Right lobe of liver (tissue), 6 donors: ENCODE results near the gene CCNB1. TPM values are rescaled to one million over a fixed set of nuclear protein-coding genes. Genes with fewer than 3 reads are reported as not detected.
"Not testable (repeated sequence)": the region's sequence is repeated elsewhere in the genome, so short reads cannot be mapped to it uniquely, and the experiment has no call there.

Experiments used
- ATAC-seq, 4 donors: fragments of 200-7000 bp; cut with Tn5 transposase; one replicate each; pipeline ENCODE4 v1.9.1; 2020; ENCODE audit warnings: mild to moderate bottlenecking in 4 of 4, moderate library complexity in 4 of 4
- DNase-seq, 3 donors: peaks; one replicate each; pipeline ENCODE4 v3.0.0-alpha.2; 2020
- H3K27ac ChIP-seq, 3 donors: fragments of 200-600 bp; one replicate each; pipeline ENCODE4 v1.8.0; 2022
- H3K27me3 ChIP-seq, 2 donors: fragments of 200-600 bp; one replicate each; pipeline ENCODE4 v1.8.0; 2022
- H3K36me3 ChIP-seq, 4 donors: fragments of 200-600 bp; sonication (generic) in 1 of 4; one replicate each; pipeline versions ENCODE4 v1.5.1 to v1.8.0; 2017 to 2022; ENCODE audit warnings: control low read depth in 1 of 4
- H3K4me1 ChIP-seq, 4 donors: fragments of 200-600 bp; sonication (generic) in 1 of 4; one replicate each; pipeline versions ENCODE4 v1.5.1 to v1.8.0; 2017 to 2022; ENCODE audit warnings: control low read depth in 1 of 4
- H3K4me3 ChIP-seq, 3 donors: fragments of 200-600 bp; one replicate each; pipeline ENCODE4 v1.8.0; 2022
- H3K9me3 ChIP-seq, 4 donors: fragments of 200-600 bp; sonication (generic) in 1 of 4; one replicate each; pipeline versions ENCODE4 v1.5.1 to v1.8.0; 2017 to 2022; ENCODE audit warnings: control low read depth in 1 of 4
- POLR2A ChIP-seq: fragments of 450-650 bp; IDR thresholded peaks from one replicate; pipeline ENCODE4 v1.6.1; 2017; ENCODE audit warnings: antibody characterized with exemption, mild to moderate bottlenecking
- WGBS: methylation state at CpG from one replicate; pipeline ENCODE4 v1.1.6; 2018; ENCODE audit warnings: low coverage, low lambda C conversion rate; ENCODE audit not compliant: insufficient coverage; ENCODE audit errors: missing lambda C conversion rate; 5-methylcytosine and 5-hydroxymethylcytosine counted together
- intact Hi-C, 2 donors: fragments of 100-400 bp; cut with DNase I; formaldehyde crosslinking; loops; one replicate each; pipeline versions ENCODE4 v1.11.2 to v1.14.1; 2022
- total RNA-seq, 6 experiments: library from RNA; depleted of rRNA in 2 of 6; stranded (reverse); fragments of >200 nt in 2 of 6; fragmentation: NEBNext Ultra II Directional in 3 of 6; extraction: Animal tissue kit (Norgen Biotek cat#: 25700) in 3 of 6; gene quantifications; one replicate each; pipeline versions ENCODE4 v1.1.0 to v1.2.4, GENCODE V29; 2016 to 2023
- TF ChIP-seq, protein P1 (sequence below), 4 donors: fragments of 200-600 bp in 3 of 4; fragments of 450-650 bp in 1 of 4; IDR thresholded peaks; one replicate each; pipeline versions ENCODE4 v1.5.1 to v1.8.0; 2016 to 2022; ENCODE audit warnings: antibody characterized with exemption in 4 of 4, mild to moderate bottlenecking in 2 of 4
- donor health status: DM: no; HTN: yes; CAD: no.
- donor health status: DM: no; HTN: no; CAD: no.
- donor health status: DM: no; HTN: no; CAD: no.
- donor health status: DM: no; HTN: yes; CAD: no.
- donor health status: DM: no; HTN: yes; CAD: no.

Gene CCNB1
- total RNA-seq, 6 experiments from 2014 or later, result 1.9 to 5.9 (median 3.7) TPM

DNA sequence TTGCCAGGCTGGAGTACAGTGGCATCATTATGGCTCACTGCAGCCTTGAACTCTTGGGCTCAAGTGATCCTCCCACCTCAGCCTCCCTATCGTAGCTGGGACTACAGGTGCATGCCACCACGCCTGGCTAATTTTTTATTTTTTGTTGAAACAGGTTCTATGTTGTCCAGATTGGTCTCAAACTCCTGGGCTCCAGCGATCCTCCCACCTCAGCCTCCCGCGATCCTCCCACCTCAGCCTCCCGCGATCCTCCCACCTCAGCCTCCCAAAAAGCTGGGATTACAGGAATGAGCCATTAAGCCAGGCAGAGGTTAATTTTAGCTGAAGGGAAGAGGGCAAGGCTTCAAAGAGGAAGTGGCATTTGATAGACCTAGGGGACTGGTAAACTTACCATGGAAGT lies 32.8 kb upstream of the CCNB1 start:
- WGBS, result 76% methylated on average over 7 of the region's 7 CpGs
- DNase-seq (no peak), ATAC-seq (no peak)
- intact Hi-C loops, result no loop called here
- Histone ChIP-seq H3K27me3 (no peaks in the 10 kb centered on the region), H3K9me3 (no peaks in the 10 kb centered on the region), H3K27ac (no peak overlapping the region), H3K4me3 (no peak overlapping the region), H3K4me1 (peaks cover 0 to 2% (median 0%) of the 10 kb centered on the region in 4 donors), H3K36me3 (peaks cover 0 to 14% (median 5%) of the 10 kb centered on the region in 4 donors)
- no peak for TF ChIP-seq POLR2A
- TF ChIP-seq, protein P1, sequence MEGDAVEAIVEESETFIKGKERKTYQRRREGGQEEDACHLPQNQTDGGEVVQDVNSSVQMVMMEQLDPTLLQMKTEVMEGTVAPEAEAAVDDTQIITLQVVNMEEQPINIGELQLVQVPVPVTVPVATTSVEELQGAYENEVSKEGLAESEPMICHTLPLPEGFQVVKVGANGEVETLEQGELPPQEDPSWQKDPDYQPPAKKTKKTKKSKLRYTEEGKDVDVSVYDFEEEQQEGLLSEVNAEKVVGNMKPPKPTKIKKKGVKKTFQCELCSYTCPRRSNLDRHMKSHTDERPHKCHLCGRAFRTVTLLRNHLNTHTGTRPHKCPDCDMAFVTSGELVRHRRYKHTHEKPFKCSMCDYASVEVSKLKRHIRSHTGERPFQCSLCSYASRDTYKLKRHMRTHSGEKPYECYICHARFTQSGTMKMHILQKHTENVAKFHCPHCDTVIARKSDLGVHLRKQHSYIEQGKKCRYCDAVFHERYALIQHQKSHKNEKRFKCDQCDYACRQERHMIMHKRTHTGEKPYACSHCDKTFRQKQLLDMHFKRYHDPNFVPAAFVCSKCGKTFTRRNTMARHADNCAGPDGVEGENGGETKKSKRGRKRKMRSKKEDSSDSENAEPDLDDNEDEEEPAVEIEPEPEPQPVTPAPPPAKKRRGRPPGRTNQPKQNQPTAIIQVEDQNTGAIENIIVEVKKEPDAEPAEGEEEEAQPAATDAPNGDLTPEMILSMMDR (IDR thresholded peaks at IDR 0.05), result no peak

DNA sequence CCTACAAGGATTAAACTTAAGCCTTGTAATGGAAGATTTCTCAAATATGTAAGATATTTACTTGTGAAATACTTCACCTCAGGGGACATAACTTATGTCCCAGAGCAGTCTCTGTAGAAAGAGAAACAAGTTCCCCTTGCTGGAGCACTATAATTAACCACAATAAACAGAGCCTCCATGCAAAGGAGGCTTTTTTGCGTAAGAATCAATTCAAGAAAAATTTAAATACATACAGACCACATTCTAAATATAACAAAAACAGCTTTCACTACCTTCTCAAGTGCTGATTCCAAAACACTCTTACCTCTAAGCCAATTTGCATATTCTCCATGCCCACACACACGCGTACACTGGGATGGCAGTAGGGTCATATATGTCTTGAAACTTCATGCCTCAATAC lies 30.7 kb upstream of the CCNB1 start:
- Histone ChIP-seq H3K27me3 (no peaks in the 10 kb centered on the region), H3K36me3 (peaks cover 0 to 3% (median 0%) of the 10 kb centered on the region in 4 donors), H3K4me3 (no peak overlapping the region), H3K27ac (no peak overlapping the region), H3K4me1 (no peaks in the 10 kb centered on the region), H3K9me3 (no peaks in the 10 kb centered on the region)
- ATAC-seq (no peak), DNase-seq (no peak)
- WGBS, result 83% methylated on average over 3 of the region's 3 CpGs
- intact Hi-C loops, result no loop called here
- TF ChIP-seq, protein P1 (IDR thresholded peaks at IDR 0.05), result no peak
- no peak for TF ChIP-seq POLR2A

DNA sequence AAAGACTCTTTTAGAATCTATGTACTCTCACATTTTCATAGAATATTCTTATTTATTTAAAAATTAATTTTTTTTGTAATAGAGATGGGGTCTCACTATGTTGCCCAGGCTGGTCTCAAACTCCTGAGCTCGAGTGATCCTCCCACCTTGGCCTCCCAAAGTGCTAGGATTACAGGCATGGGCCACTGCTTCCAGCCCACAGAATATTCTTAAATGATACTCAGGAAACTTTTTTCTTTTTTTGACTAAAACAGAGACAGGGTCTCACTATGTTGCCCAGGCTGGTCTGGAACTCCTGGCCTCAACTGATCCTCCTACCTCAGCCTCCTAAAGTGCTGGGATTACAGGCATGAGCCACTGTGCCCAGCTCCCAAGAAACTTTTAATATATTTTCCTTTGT lies 29.7 kb upstream of the CCNB1 start:
- H3K9me3 ChIP-seq, H3K4me1 ChIP-seq, H3K36me3 ChIP-seq, intact Hi-C loops, DNase-seq, H3K4me3 ChIP-seq, H3K27ac ChIP-seq, ATAC-seq, H3K27me3 ChIP-seq: not testable (repeated sequence)
- 100% methylated on average over 1 of the region's 1 CpG for WGBS

DNA sequence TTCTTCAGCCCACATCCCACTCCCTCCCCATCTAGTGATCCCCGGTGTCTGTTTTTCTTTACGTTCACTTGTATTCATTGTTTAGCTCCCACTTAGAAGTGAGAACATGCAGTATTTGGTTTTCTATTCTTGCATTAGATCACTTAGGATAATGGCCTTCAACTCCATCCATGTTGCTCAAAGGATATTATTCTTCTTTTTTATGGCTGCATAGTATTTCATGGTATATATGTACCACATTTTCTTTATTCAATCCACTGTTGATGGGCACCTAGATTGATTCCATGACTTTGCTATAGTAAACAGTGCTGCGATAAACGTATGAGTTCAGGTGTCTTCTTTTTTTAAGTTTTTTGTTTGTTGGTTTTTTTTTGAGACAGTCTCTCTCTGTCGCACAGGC lies 29.1 kb upstream of the CCNB1 start:
- 91% methylated on average over 4 of the region's 5 CpGs for WGBS
- H3K27ac ChIP-seq, result no peak overlapping the region

DNA sequence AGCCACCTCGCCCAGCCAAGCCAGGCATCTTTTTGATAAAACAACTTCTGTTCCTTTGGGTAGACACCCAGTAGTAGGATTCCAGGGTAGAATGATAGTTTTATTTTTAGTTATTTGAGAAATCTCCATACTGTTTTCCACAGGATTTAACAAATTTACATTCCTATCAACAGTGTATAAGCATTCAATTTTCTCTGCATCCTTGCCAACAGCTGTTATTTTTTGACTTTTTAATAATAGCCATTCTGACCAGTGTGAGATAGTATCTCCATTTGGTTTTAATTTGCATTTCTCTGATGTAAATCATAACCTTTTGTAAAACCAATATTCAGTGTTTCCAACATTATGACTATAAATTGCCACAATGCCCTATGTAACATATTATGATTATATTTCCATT lies 28.2 kb upstream of the CCNB1 start:
- ATAC-seq (no peak), DNase-seq (no peak)
- Histone ChIP-seq H3K9me3 (no peaks in the 10 kb centered on the region), H3K27me3 (no peaks in the 10 kb centered on the region), H3K4me1 (no peaks in the 10 kb centered on the region), H3K4me3 (no peak overlapping the region), H3K36me3 (no peaks in the 10 kb centered on the region), H3K27ac (no peak overlapping the region)
- WGBS, result 80% methylated on average over 1 of the region's 1 CpG
- intact Hi-C loops, result no loop called here
- TF ChIP-seq, protein P1 (IDR thresholded peaks at IDR 0.05), result no peak
- no peak for TF ChIP-seq POLR2A

More for the DNA sequence above, 29.1 kb upstream of the CCNB1 start:
- intact Hi-C loops, result no loop called here
- Histone ChIP-seq H3K4me1 (no peaks in the 10 kb centered on the region), H3K9me3 (no peaks in the 10 kb centered on the region), H3K36me3 (peaks cover 0 to 3% (median 0%) of the 10 kb centered on the region in 4 donors), H3K27me3 (no peaks in the 10 kb centered on the region), H3K4me3 (no peak overlapping the region)
- ATAC-seq, result no peak
- no peak for TF ChIP-seq POLR2A
- TF ChIP-seq, protein P1 (IDR thresholded peaks at IDR 0.05), result no peak
- DNase-seq, result no peak

DNA sequence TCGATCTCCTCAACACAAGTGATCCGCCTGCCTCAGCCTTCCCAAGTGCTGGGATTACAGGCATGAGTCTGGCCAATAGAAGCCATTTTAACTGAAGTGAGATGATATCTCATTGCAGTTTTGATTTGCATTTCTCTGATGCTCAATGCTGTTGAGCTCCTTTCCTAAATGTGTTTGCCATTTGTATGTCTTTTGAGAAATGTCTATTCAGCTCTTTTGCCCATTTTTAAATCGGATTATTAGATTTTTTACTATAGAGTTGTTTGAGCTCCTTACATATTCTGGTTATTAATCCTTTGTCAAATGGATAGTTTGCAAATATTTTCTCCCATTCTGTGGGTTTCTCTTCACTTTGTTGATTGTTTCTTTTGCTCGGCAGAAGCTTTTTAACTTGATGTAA lies 26.7 kb upstream of the CCNB1 start:
- 83% methylated on average over 4 of the region's 4 CpGs for WGBS
- DNase-seq, ATAC-seq, H3K4me3 ChIP-seq, H3K36me3 ChIP-seq, intact Hi-C loops, H3K27ac ChIP-seq, H3K9me3 ChIP-seq, H3K27me3 ChIP-seq, H3K4me1 ChIP-seq: not testable (repeated sequence)
